LNCAP (cell line): ENCODE data around the gene ACAA2.

Experiments
- CTCF ChIP-seq: fragments of 450-650 bp; IDR thresholded peaks from 2 replicates; pipeline ENCODE4 v1.5.1; 2017; ENCODE audit warnings: mild to moderate bottlenecking

The ACAA2 gene

GRCh38 chr18:49835405-49835804, 22.1 kb upstream of the ACAA2 start:
- no peak for TF ChIP-seq CTCF

DNA sequence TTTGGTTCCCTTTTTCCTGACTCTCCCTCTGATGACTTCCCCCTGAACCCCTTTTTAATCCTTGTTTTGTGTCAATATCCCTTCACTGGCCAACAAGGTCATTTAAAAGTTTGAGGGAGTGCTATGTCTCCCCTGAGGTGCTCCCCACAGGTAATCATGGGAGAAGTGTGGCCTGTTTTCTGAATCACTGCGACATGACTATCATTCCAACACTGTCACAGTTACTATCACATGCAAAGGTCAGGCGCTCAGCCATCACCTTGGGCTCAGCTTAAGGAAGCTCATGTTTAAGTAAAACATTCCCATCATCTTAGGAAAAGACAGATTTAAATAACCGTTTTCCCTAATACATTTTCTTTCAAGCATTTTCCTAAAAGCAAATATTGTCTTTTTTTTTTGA, 20.9 kb upstream of the ACAA2 start:
- no peak for TF ChIP-seq CTCF

GRCh38 chr18:49833814-49834213, 20.5 kb upstream of the ACAA2 start:
- TF ChIP-seq CTCF = no peak

DNA sequence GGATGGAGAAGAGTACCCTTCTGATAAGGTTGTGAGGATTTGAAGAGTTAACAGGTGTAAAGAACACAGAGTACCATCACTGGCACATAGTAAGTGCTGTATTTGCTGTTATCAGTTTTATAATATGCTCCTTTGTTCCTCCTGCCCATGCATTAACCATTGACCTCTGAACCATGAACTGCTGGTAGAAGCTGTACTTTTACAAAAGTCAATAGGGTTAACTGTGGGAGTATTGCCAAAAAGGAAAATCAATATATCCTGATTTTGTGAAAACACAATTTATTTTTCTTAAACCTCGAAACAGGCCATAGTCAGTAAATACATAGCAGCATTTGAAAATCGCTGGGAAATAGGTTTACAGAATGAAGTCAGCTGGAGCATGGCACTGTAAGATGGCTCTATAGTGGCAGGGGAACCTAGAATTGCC, 18.9 kb upstream of the ACAA2 start:
- no peak for TF ChIP-seq CTCF

DNA sequence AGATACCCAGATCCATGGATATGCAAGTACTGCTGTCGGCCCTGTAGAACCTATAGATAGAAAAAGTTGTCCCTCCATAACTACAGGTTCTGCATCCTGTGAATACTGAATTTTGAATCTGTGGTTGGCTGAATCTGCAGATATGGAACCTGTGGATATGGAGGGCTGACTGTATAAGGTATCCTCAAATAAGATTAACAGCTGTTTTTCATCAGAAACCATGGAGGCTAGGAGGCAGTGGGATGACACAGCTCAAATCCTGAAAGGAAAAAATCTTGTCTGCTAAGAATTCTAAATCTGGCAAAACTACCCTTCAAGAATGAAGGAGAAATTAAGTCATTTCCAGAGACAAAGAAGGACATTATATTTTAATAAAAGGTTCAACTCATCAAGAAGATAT, 14.7 kb upstream of the ACAA2 start:
- TF ChIP-seq CTCF = no peak

DNA sequence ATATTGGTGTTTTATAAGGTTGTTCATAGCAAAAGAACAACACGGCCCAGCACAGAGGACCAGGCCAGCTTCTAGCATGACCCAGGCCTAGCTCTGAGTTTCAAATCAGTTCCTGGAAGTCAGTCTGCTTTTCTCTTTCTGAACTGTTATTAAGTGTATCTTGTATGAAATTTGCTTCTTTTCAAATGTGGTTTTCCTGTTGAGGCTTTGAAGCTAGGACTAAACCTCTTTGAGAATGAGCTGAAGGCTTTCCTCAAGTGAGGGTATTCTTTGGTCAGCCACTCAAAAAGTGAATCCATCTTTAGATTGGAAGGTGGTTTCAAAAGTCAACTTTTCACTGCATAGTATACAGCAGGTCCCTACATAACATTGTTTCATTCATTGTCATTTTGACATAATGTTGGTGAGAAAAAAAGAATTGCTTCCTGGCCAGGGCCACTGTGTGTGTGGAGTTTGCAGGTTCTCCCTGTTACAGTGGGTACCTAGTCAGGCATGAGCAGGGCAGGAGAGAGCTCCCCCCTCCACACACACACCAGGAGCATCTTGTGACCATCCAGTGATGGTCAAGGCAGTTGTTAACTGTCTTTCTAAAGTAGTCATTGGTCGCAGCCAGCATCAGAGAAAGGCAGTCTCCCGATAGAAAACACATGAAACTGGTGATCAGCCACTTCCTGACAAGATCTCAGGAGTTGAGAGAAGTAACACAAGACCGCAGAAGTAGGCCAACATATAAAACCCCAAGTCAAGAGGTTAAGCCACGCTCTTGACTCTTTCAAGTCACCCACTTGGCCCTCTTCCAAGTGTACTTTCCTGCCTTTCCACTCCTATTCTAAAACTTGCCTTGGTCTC, 6.7 kb upstream of the ACAA2 start:
- TF ChIP-seq CTCF = no peak

- no peak for TF ChIP-seq CTCF
Measured at GRCh38 chr18:49819071-49819662, 5.8 kb upstream of the ACAA2 start.
